Measurements from ENCODE around the gene RELB. TPM values are rescaled to one million over a fixed set of nuclear protein-coding genes. Genes with fewer than 3 reads are reported as not detected.

The RELB gene
- total and polyA plus RNA-seq, 9 of the 15 experiments (the other 6 are each of a cell fraction or from before 2014, with no cell fraction given), result 0.15 to 1.1 (median 0.28) TPM; not detected in 2

GRCh38 chr19:45068041-45068440 lies 66.8 kb downstream of the RELB start (continued):
- no peak for TF ChIP-seq TSHZ1 (CRISPR knock-in tag; IDR thresholded peaks at IDR 0.05)
- TF ChIP-seq MAFF (IDR thresholded peaks at IDR 0.05; ENCODE audit: low read length), result no peak
- TF ChIP-seq SMARCA5 (IDR thresholded peaks at IDR 0.05), result no peak
- no peak for TF ChIP-seq TEAD1 (CRISPR knock-in tag; IDR thresholded peaks at IDR 0.05)
- TF ChIP-seq NCOA4 (IDR thresholded peaks at IDR 0.05; ENCODE audit: partially characterized antibody), result no peak

- Histone ChIP-seq H3K4me2 (ENCODE audit: insufficient read depth, low read length) (no peak overlapping the region), H4K20me1 (replicated peaks; ENCODE audit: control insufficient read depth, insufficient read depth, low read length) (peaks cover 4% of the 10 kb centered on the region; the same call in 1 of the 2 replicates), H3K9me1 (ENCODE audit: control insufficient read depth, insufficient read depth, low read length) (no peaks in the 10 kb centered on the region), H3K4me3 (no peak overlapping the region), H2AFZ (ENCODE audit: low read depth, low read length) (no peak overlapping the region), H3K79me2 (ENCODE audit: control insufficient read depth, insufficient read depth, low read length) (peaks cover 4% of the 10 kb centered on the region; the same call in 1 of the 3 replicates), H3K9me3 (replicated peaks; ENCODE audit: control insufficient read depth, insufficient read depth, low read depth, low read length) (no peaks in the 10 kb centered on the region), H3K4me1 (replicated peaks in 1 of 2; ENCODE audit: control insufficient read depth in 2 of 2, insufficient read depth in 2 of 2, low read length in 2 of 2) (peaks cover 0 to 29% of the 10 kb centered on the region in 2 experiments; a peak in 2 of 5 replicates), H3K36me3 (ENCODE audit: control insufficient read depth, insufficient read depth, low read length) (peaks cover 74% of the 10 kb centered on the region; the same call in 2 of the 3 replicates), H3K27me3 (ENCODE audit: control insufficient read depth in 2 of 2, insufficient read depth in 2 of 2, low read length in 2 of 2) (no peaks in the 10 kb centered on the region), H3K9ac (ENCODE audit: insufficient read depth in 1 of 2, low read depth in 2 of 2, low read length in 2 of 2) (peak overlapping the region in 1 of 2 experiments; percentile 61; a peak in 1 of 4 replicates), H3K27ac (ENCODE audit: extremely low read depth, low read depth, low read length) (no peak overlapping the region)
- FAIRE-seq (no peak), DNase-seq (ENCODE audit: extremely low read depth in 1 of 4, low spot score in 3 of 4) (peak in 1 of 4 experiments; percentile 30), ATAC-seq (peak; percentile 72)
- ChIA-PET CTCF (ENCODE audit: low intra/inter-chr PET ratio) (no interaction called here), POLR2A (interaction anchor here (0.6 to 1.1 kb wide), 4 partner anchors 20 to 1774 kb away, joined by 3 to 5 read pairs (median 3); no protein-coding TSS in a partner anchor)
- BruUV-seq (replicated peaks), result no TSS peak
- 74% methylated on average over 13 of the region's 13 CpGs for WGBS (ENCODE audit: insufficient coverage, low coverage, missing lambda C conversion rate)
- TF ChIP-seq FOXA1 (IDR thresholded peaks at IDR 0.05; ENCODE audit: borderline replicate concordance), result no peak
- peak; percentile 19 for TF ChIP-seq HMGN3 (IDR thresholded peaks at IDR 0.05; ENCODE audit: borderline replicate concordance, extremely low read depth, insufficient read length, low read depth, low read length)
- TF ChIP-seq SIN3A (IDR thresholded peaks at IDR 0.05; ENCODE audit: borderline replicate concordance in 2 of 2, control insufficient read depth in 1 of 2, low read depth in 2 of 2, low read length in 2 of 2), result no peak
- TF ChIP-seq RFX7 (CRISPR knock-in tag; IDR thresholded peaks at IDR 0.05), result no peak
- TF ChIP-seq E2F6 (IDR thresholded peaks at IDR 0.05; ENCODE audit: borderline replicate concordance in 1 of 2, extremely low read depth in 1 of 2, insufficient read depth in 1 of 2, insufficient read length in 1 of 2, low read depth in 1 of 2, low read length in 1 of 2, poor library complexity in 1 of 2, severe bottlenecking in 1 of 2), result peak; percentile 42 to 44
- TF ChIP-seq THRB (CRISPR knock-in tag; conservative IDR thresholded peaks at IDR 0.05), result no peak
- 0 out of 2 replicates have a peak, but pooled peaks have one; percentile 43 for TF ChIP-seq POLR2G (IDR thresholded peaks at IDR 0.05; ENCODE audit: low read depth, low read length)
- no peak for TF ChIP-seq ZFX (CRISPR knock-in tag; IDR thresholded peaks at IDR 0.05)
- intact Hi-C loops (cut with micrococcal nuclease), result no loop called here
- in situ Hi-C loops (cut with MboI), result no loop called here
Measured at GRCh38 chr19:45069056-45069455, 67.8 kb downstream of the RELB start.

Data from K562 (cell line).